COLO668 (cell line): ENCODE measurements around the gene ARFGAP1.

Source experiments
- DNase-seq: peaks from one replicate; lab custom pipeline; 2025; ENCODE audit not compliant: unreplicated experiment; lab: John Stamatoyannopoulos, UW

ARFGAP1 gene

GRCh38 chr20:63272105-63273058 lies at the start of gene ARFGAP1:
ARFGAP1 (plus strand) TSS chr20:63272813; CDS start chr20:63275581, 2,768 bp downstream.
- peak; percentile 96 for DNase-seq

GRCh38 chr20:63223121-63223825 lies 49.3 kb upstream of the ARFGAP1 start:
- peak; percentile 44 for DNase-seq

- DNase-seq: no peak
Measured at GRCh38 chr20:63223826-63224207, 48.8 kb upstream of the ARFGAP1 start.

GRCh38 chr20:63224412-63225081 lies 48.1 kb upstream of the ARFGAP1 start:
- DNase-seq: peak; percentile 76

- DNase-seq: no peak
Measured at GRCh38 chr20:63225082-63225454, 47.5 kb upstream of the ARFGAP1 start.

- no peak for DNase-seq
Measured at GRCh38 chr20:63226042-63226943, 46.3 kb upstream of the ARFGAP1 start.

- no peak for DNase-seq
Measured at GRCh38 chr20:63227260-63227659, 45.4 kb upstream of the ARFGAP1 start.

GRCh38 chr20:63228806-63229205 lies 43.8 kb upstream of the ARFGAP1 start:
- no peak for DNase-seq

GRCh38 chr20:63230800-63231268 lies 41.8 kb upstream of the ARFGAP1 start:
- DNase-seq: peak; percentile 52

GRCh38 chr20:63232235-63233060 lies 40.2 kb upstream of the ARFGAP1 start:
- no peak for DNase-seq

GRCh38 chr20:63233061-63233344 lies 39.6 kb upstream of the ARFGAP1 start:
- no peak for DNase-seq

- no peak for DNase-seq
Measured at GRCh38 chr20:63233924-63234323, 38.7 kb upstream of the ARFGAP1 start.

GRCh38 chr20:63234693-63235398 lies 37.8 kb upstream of the ARFGAP1 start:
- DNase-seq: peak; percentile 58

- DNase-seq: no peak
Measured at GRCh38 chr20:63235399-63235983, 37.1 kb upstream of the ARFGAP1 start, which contains the start of gene BIRC7. BIRC7 (plus strand) TSS chr20:63235905; CDS start chr20:63236097, 192 bp downstream.

GRCh38 chr20:63236116-63236837 lies 36.3 kb upstream of the ARFGAP1 start:
- no peak for DNase-seq

GRCh38 chr20:63238031-63238430 lies 34.6 kb upstream of the ARFGAP1 start:
- DNase-seq: no peak

GRCh38 chr20:63238514-63239125 lies 34.0 kb upstream of the ARFGAP1 start:
- no peak for DNase-seq

GRCh38 chr20:63239431-63239830 lies 33.2 kb upstream of the ARFGAP1 start:
- DNase-seq: no peak
